ENCODE data around the gene PTH1R. TPM values are rescaled to one million over a fixed set of nuclear protein-coding genes. Genes with fewer than 3 reads are reported as not detected.

Gene PTH1R
- total RNA-seq, 1 donor from 2014 or later = 10.3 TPM

DNA sequence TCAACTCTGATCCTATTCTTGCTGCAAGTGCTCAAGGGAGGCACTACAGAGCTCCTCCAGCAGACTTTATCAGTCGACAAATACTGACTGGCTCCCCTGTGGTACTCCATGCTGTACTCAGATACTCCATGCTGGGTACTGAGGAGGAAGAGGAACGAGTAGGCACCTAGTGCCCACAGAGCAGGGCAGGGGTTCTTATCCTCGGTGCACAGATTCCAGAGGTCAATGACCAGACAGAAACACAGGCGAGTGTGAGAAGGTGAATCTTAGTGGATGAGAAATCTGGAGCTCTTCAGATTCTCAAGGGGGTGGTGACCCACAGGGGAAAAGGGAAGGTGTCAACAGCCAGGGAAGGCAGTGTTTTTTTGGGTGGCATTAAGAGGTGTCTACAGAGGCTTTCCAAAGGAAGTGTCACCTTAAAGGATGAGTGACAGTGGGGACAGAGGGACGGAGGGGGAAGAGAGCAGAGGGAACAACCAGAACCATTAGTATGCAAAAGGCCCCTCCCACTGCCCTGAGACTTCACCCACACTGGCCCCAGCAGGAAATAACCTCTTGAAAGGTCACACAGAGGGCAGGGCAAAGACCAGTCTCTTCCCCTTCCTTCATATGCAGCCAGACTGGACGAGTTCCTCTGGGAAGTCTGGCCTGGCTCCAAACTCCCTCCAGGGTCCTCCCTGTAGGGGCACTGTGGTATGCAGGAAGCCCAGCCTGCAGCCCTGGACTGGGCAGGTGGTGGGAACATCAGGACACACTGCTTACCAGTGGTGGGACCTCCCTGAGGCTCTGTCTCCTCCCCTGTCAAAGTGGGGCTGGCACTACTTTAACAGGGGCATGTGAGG lies 71.5 kb downstream of the PTH1R start:
- Histone ChIP-seq H3K4me3 (no peak overlapping the region), H3K36me3 (no peaks in the 10 kb centered on the region), H3K27ac (peak overlapping the region; percentile 54 to 75), H3K4me1 (peaks cover 16 to 31% of the 10 kb centered on the region in 2 donors), H3K9me3 (no peaks in the 10 kb centered on the region), H3K27me3 (no peaks in the 10 kb centered on the region)
- intact Hi-C loops (cut with DNase I) = no loop called here
- no peak for DNase-seq (ENCODE audit: low spot score in 2 of 2)
- TF ChIP-seq, protein P1, sequence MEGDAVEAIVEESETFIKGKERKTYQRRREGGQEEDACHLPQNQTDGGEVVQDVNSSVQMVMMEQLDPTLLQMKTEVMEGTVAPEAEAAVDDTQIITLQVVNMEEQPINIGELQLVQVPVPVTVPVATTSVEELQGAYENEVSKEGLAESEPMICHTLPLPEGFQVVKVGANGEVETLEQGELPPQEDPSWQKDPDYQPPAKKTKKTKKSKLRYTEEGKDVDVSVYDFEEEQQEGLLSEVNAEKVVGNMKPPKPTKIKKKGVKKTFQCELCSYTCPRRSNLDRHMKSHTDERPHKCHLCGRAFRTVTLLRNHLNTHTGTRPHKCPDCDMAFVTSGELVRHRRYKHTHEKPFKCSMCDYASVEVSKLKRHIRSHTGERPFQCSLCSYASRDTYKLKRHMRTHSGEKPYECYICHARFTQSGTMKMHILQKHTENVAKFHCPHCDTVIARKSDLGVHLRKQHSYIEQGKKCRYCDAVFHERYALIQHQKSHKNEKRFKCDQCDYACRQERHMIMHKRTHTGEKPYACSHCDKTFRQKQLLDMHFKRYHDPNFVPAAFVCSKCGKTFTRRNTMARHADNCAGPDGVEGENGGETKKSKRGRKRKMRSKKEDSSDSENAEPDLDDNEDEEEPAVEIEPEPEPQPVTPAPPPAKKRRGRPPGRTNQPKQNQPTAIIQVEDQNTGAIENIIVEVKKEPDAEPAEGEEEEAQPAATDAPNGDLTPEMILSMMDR (IDR thresholded peaks at IDR 0.05) = no peak

DNA sequence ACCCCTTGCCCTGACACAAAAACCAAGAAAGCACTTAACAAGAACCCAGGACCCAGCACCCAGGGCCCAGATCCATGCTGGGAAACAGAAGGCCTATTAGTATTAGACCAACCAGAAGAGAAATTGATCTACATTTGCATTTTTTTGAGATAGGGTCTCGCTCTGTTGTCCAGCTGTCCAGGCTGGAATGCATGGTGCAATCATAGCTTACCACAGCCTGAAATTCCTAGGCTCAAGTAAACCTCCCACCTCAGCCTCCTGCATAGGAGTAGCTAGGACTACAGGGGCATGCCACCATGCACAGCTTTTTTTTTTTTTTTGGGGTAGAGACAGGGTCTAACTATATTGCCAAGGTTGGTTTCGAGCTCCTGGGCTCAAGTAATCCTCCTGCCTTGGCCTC lies 72.7 kb downstream of the PTH1R start:
- TF ChIP-seq, protein P1 (IDR thresholded peaks at IDR 0.05) = no peak
- Histone ChIP-seq H3K4me1 (peaks cover 16 to 34% of the 10 kb centered on the region in 2 donors), H3K27me3 (no peaks in the 10 kb centered on the region), H3K9me3 (no peaks in the 10 kb centered on the region), H3K4me3 (no peak overlapping the region), H3K27ac (no peak overlapping the region), H3K36me3 (no peaks in the 10 kb centered on the region)
- intact Hi-C loops (cut with DNase I) = no loop called here
- DNase-seq (ENCODE audit: low spot score in 2 of 2) = no peak

DNA sequence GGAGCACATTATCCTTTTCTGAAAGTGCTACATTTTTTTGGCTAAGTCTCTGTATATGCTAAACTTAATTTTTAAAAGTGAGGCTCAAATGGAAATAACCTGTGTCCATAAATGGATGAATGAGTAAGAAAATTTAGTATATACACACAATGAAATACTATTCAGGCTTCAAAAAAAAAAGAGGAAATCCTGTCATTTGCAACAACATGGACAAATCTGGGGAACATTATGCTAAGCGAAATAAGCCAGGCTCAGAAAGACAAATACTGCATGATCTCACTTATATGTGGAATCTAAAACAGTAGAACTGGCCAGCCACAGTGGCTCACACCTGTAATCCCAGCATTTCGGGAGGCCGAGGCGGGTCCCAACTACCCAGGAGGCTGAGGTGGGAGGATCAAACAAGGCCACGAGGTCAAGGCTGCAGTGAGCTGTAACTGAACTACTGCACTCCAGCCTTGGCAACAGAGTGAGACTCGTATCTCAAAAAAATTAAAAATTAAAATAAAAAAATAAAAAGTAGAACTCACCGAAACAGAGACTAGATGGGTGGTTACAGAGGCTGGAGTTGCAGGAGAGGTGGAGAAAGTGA lies 73.2 kb downstream of the PTH1R start:
- H3K4me1 ChIP-seq = peaks cover 16 to 38% of the 10 kb centered on the region in 2 donors
- H3K27ac ChIP-seq = no peak overlapping the region
- H3K9me3 ChIP-seq = no peaks in the 10 kb centered on the region
- no peak overlapping the region for H3K4me3 ChIP-seq
- TF ChIP-seq, protein P1 (IDR thresholded peaks at IDR 0.05) = no peak
- intact Hi-C loops (cut with DNase I) = no loop called here
- DNase-seq (ENCODE audit: low spot score in 2 of 2) = no peak
- H3K36me3 ChIP-seq = no peaks in the 10 kb centered on the region
- no peaks in the 10 kb centered on the region for H3K27me3 ChIP-seq

DNA sequence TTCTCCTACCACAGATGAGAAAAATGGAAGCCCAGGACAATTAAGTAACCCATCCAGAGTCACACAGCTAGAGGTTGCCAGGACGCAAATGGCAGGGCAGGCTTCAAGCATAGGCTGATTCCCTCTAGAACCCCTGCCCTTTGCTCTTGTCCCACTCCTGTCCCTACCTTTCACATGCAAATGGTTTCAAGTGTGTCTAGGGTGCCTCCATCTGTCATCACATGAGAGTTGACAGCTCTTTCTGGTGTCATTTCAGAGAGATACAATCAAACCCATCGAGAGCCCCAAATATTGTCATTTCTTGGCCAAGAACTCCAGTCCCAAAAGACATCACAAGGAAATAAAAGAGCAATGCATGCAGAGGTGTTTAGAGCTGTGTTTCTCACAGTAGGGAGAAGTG lies 75.3 kb downstream of the PTH1R start:
- DNase-seq (ENCODE audit: low spot score in 2 of 2) = no peak
- no peak overlapping the region for H3K27ac ChIP-seq
- intact Hi-C loops (cut with DNase I) = no loop called here

More for the DNA sequence above, 75.3 kb downstream of the PTH1R start:
- TF ChIP-seq, protein P1 (IDR thresholded peaks at IDR 0.05) = no peak
- Histone ChIP-seq H3K9me3 (no peaks in the 10 kb centered on the region), H3K36me3 (no peaks in the 10 kb centered on the region), H3K27me3 (no peaks in the 10 kb centered on the region), H3K4me1 (peaks cover 8 to 27% of the 10 kb centered on the region in 2 donors), H3K4me3 (no peak overlapping the region)

Other genes with a start within 250 kb of the PTH1R start
- gene ALS2CL, start 184.0 kb upstream of the PTH1R start, total RNA-seq = 49.0 TPM
- gene TMIE, start 176.3 kb upstream of the PTH1R start, total RNA-seq = 8.5 TPM
- not detected for gene PRSS50, start 159.9 kb upstream of the PTH1R start, total RNA-seq
- 3.6 TPM for gene MYL3, start 14.3 kb upstream of the PTH1R start, total RNA-seq
- 34.3 TPM for gene CCDC12, start 99.0 kb downstream of the PTH1R start, total RNA-seq
- gene NBEAL2, start 101.9 kb downstream of the PTH1R start, total RNA-seq = 70.2 TPM